ENCODE data around the gene BOC. TPM values are rescaled to one million over a fixed set of nuclear protein-coding genes. Genes with fewer than 3 reads are reported as not detected.

BOC gene
- total RNA-seq, 1 experiment from 2014 or later, result 3.5 TPM

DNA sequence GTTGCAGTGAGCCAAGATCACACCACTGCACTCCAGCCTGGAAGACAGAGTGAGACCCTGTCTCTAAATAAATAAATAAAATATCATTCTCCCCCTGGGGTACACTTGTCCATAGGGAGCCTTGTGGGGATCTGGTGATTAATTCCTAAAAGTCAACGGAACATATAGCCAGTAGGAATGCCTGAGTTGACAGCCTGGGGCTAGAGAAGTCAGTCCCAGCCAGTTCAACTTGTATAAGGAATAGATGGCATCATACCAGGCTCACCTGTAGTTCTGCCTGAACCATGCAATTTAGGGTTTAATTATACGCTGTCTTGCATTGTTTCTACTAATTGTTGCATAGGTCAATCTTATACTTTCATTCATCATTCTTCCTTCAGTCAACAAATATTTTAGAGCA, 5.9 kb upstream of the BOC start:
- H3K23ac ChIP-seq (ENCODE audit: insufficient read length, low read depth, low read length), result no peak overlapping the region
- no peak overlapping the region for H2BK15ac ChIP-seq (ENCODE audit: low read depth, low read length)
- TF ChIP-seq, protein P1, sequence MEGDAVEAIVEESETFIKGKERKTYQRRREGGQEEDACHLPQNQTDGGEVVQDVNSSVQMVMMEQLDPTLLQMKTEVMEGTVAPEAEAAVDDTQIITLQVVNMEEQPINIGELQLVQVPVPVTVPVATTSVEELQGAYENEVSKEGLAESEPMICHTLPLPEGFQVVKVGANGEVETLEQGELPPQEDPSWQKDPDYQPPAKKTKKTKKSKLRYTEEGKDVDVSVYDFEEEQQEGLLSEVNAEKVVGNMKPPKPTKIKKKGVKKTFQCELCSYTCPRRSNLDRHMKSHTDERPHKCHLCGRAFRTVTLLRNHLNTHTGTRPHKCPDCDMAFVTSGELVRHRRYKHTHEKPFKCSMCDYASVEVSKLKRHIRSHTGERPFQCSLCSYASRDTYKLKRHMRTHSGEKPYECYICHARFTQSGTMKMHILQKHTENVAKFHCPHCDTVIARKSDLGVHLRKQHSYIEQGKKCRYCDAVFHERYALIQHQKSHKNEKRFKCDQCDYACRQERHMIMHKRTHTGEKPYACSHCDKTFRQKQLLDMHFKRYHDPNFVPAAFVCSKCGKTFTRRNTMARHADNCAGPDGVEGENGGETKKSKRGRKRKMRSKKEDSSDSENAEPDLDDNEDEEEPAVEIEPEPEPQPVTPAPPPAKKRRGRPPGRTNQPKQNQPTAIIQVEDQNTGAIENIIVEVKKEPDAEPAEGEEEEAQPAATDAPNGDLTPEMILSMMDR (conservative IDR thresholded peaks at IDR 0.05), result no peak
- H3K79me1 ChIP-seq (ENCODE audit: insufficient read depth, low read depth, low read length, poor library complexity, severe bottlenecking), result no peaks in the 10 kb centered on the region
- H3K18ac ChIP-seq (ENCODE audit: insufficient read length, low read depth, low read length), result no peak overlapping the region
- no peak overlapping the region for H3K27ac ChIP-seq (ENCODE audit: insufficient read length, low read depth, low read length)
- H4K91ac ChIP-seq (ENCODE audit: insufficient read length, low read depth, low read length), result no peak overlapping the region
- no peak overlapping the region for H3K4me2 ChIP-seq (ENCODE audit: insufficient read depth, insufficient read length, low read length)
- H3K4me3 Mint-ChIP-seq, result no peak overlapping the region
- H2AK5ac ChIP-seq (ENCODE audit: insufficient read length, low read length), result no peak overlapping the region
- H3T11ph ChIP-seq (ENCODE audit: low read length), result no peak overlapping the region
- no peak for DNase-seq
- H3K9ac ChIP-seq (ENCODE audit: extremely low read depth, insufficient read length, low read length), result no peak overlapping the region
- H3K27me3 Mint-ChIP-seq (ENCODE audit: low read depth), result peaks cover 14% of the 10 kb centered on the region
- no peak overlapping the region for H2BK120ac ChIP-seq (ENCODE audit: low read depth, low read length, poor library complexity, severe bottlenecking)
- no peaks in the 10 kb centered on the region for H3K9me3 ChIP-seq (ENCODE audit: control insufficient read depth, low read depth, low read length)
- no peaks in the 10 kb centered on the region for H3K4me1 ChIP-seq (ENCODE audit: insufficient read depth, low read length)
- H4K8ac ChIP-seq (replicated peaks; ENCODE audit: insufficient read length, low read depth, low read length), result no peak overlapping the region
- no peaks in the 10 kb centered on the region for H3K79me2 ChIP-seq (ENCODE audit: insufficient read depth, low read length)
- H3K27me3 ChIP-seq (ENCODE audit: insufficient read depth, low read length), result no peaks in the 10 kb centered on the region
- no peak overlapping the region for H2BK20ac ChIP-seq (ENCODE audit: low read depth, low read length, poor library complexity, severe bottlenecking)
- H3K27ac Mint-ChIP-seq, result no peak overlapping the region
- H3K56ac ChIP-seq (ENCODE audit: insufficient read length, low read depth, low read length), result no peak overlapping the region
- no peak overlapping the region for H2AFZ ChIP-seq (ENCODE audit: low read length)
- H2BK5ac ChIP-seq (ENCODE audit: insufficient read length, low read length), result no peak overlapping the region
- no peaks in the 10 kb centered on the region; a peak in 1 of 7 replicates for H3K36me3 Mint-ChIP-seq (ENCODE audit: insufficient read depth in 1 of 3, low read depth in 3 of 3)
- no peak overlapping the region for H2BK12ac ChIP-seq (ENCODE audit: insufficient read length, low read depth, low read length)
- H3K9me3 Mint-ChIP-seq, result no peaks in the 10 kb centered on the region
- no peak overlapping the region for H4K5ac ChIP-seq (ENCODE audit: insufficient read length, low read depth, low read length)
- H3K23me2 ChIP-seq (ENCODE audit: insufficient read length, low read depth, low read length, poor library complexity, severe bottlenecking), result no peaks in the 10 kb centered on the region
- peaks cover 16 to 20% of the 10 kb centered on the region in 2 experiments for H3K4me1 Mint-ChIP-seq
- no CpG with 5 or more reads among the region's 2 CpGs for WGBS (ENCODE audit: extremely low coverage, insufficient read length, low lambda C conversion rate)
- H3K14ac ChIP-seq (ENCODE audit: insufficient read depth, low read length), result no peak overlapping the region
- no peaks in the 10 kb centered on the region for H4K20me1 ChIP-seq (ENCODE audit: control insufficient read depth, insufficient read depth, insufficient read length)
- no peak overlapping the region for H3K4ac ChIP-seq (ENCODE audit: low read depth, low read length)
